ENCODE measurements around the gene LRRC71. TPM values are rescaled to one million over a fixed set of nuclear protein-coding genes. Genes with fewer than 3 reads are reported as not detected.

Gene LRRC71
- total and polyA plus RNA-seq, 2 donors (not counting 1 experiment from before 2014, with no cell fraction given): not detected

GRCh38 chr1:156947127-156947526 is 26.7 kb downstream of the LRRC71 start:
- Histone ChIP-seq H4K20me1 (ENCODE audit: control insufficient read depth, insufficient read depth, low read length, poor library complexity, severe bottlenecking) (no peaks in the 10 kb centered on the region), H3K27ac (ENCODE audit: low read length in 2 of 2) (no peak overlapping the region), H2AFZ (ENCODE audit: insufficient read depth, low read depth, low read length, poor library complexity, severe bottlenecking) (no peak overlapping the region), H3K4me2 (replicated peaks; ENCODE audit: low read depth, low read length, poor library complexity, severe bottlenecking) (no peak overlapping the region), H3K4me3 (ENCODE audit: control extremely low read depth in 1 of 5, extremely low read depth in 1 of 5, insufficient read depth in 1 of 5, low read depth in 2 of 5, low read length in 4 of 5) (no peak overlapping the region), H3K9ac (ENCODE audit: low read length) (no peak overlapping the region), H3K4me1 (ENCODE audit: control insufficient read depth in 2 of 2, insufficient read depth in 2 of 2, low read length in 2 of 2) (no peaks in the 10 kb centered on the region), H3K9me3 (ENCODE audit: control extremely low read depth in 1 of 3, control insufficient read depth in 2 of 3, insufficient read depth in 1 of 3, low read length in 2 of 3) (no peaks in the 10 kb centered on the region), H3K27me3 (replicated peaks in 1 of 4; ENCODE audit: control extremely low read depth in 1 of 4, control insufficient read depth in 3 of 4, insufficient read depth in 4 of 4, low read length in 3 of 4) (no peaks in the 10 kb centered on the region), H3K79me2 (ENCODE audit: control insufficient read depth, insufficient read depth, low read length) (no peaks in the 10 kb centered on the region), H3K36me3 (replicated peaks in 1 of 2; ENCODE audit: control extremely low read depth in 1 of 2, control insufficient read depth in 1 of 2, extremely low read depth in 1 of 2, insufficient read depth in 2 of 2, low read length in 1 of 2) (peaks cover 0 to 3% of the 10 kb centered on the region in 2 experiments)
- 90% methylated on average over 6 of the region's 9 CpGs for WGBS (ENCODE audit: insufficient coverage)
- peaks cover 4% of the 10 kb centered on the region for H3K27me3 Mint-ChIP-seq
- no peak overlapping the region for H3K4me3 Mint-ChIP-seq
- H3K27ac Mint-ChIP-seq: no peak overlapping the region
- H3K4me1 Mint-ChIP-seq: no peaks in the 10 kb centered on the region
- H3K9me3 Mint-ChIP-seq (ENCODE audit: insufficient read depth): no peaks in the 10 kb centered on the region
- ATAC-seq (ENCODE audit: low read depth) (no peak), DNase-seq (no peak)
- ChIA-PET POLR2A (no interaction called here), CTCF (no interaction called here)
- no peak for TF ChIP-seq EZH2 (IDR thresholded peaks at IDR 0.05; ENCODE audit: borderline replicate concordance, insufficient read depth, low read depth, low read length, poor library complexity, severe bottlenecking)
- TF ChIP-seq CTCF (IDR thresholded peaks at IDR 0.05): no peak
- intact Hi-C loops (cut with micrococcal nuclease): loop anchor here (2.0 kb wide), 1 partner anchor 20 kb away; no protein-coding TSS in a partner anchor

- Histone ChIP-seq H3K9ac (ENCODE audit: low read length) (no peak overlapping the region), H3K36me3 (replicated peaks in 1 of 2; ENCODE audit: control extremely low read depth in 1 of 2, control insufficient read depth in 1 of 2, extremely low read depth in 1 of 2, insufficient read depth in 2 of 2, low read length in 1 of 2) (peaks cover 0 to 3% of the 10 kb centered on the region in 2 experiments), H4K20me1 (ENCODE audit: control insufficient read depth, insufficient read depth, low read length, poor library complexity, severe bottlenecking) (no peaks in the 10 kb centered on the region), H3K4me2 (replicated peaks; ENCODE audit: low read depth, low read length, poor library complexity, severe bottlenecking) (no peak overlapping the region), H2AFZ (ENCODE audit: insufficient read depth, low read depth, low read length, poor library complexity, severe bottlenecking) (no peak overlapping the region), H3K4me3 (ENCODE audit: control extremely low read depth in 1 of 5, extremely low read depth in 1 of 5, insufficient read depth in 1 of 5, low read depth in 2 of 5, low read length in 4 of 5) (no peak overlapping the region), H3K79me2 (ENCODE audit: control insufficient read depth, insufficient read depth, low read length) (no peaks in the 10 kb centered on the region), H3K27ac (ENCODE audit: low read length in 2 of 2) (no peak overlapping the region), H3K9me3 (ENCODE audit: control extremely low read depth in 1 of 3, control insufficient read depth in 2 of 3, insufficient read depth in 1 of 3, low read length in 2 of 3) (no peaks in the 10 kb centered on the region), H3K27me3 (replicated peaks in 1 of 4; ENCODE audit: control extremely low read depth in 1 of 4, control insufficient read depth in 3 of 4, insufficient read depth in 4 of 4, low read length in 3 of 4) (no peaks in the 10 kb centered on the region), H3K4me1 (ENCODE audit: control insufficient read depth in 2 of 2, insufficient read depth in 2 of 2, low read length in 2 of 2) (no peaks in the 10 kb centered on the region)
- WGBS (ENCODE audit: insufficient coverage): 93% methylated on average over 16 of the region's 17 CpGs
- ChIA-PET POLR2A (no interaction called here), CTCF (no interaction called here)
- H3K9me3 Mint-ChIP-seq (ENCODE audit: insufficient read depth): no peaks in the 10 kb centered on the region
- DNase-seq (no peak), ATAC-seq (ENCODE audit: low read depth) (no peak)
- peaks cover 4% of the 10 kb centered on the region for H3K27me3 Mint-ChIP-seq
- intact Hi-C loops (cut with micrococcal nuclease): loop anchor here (2.0 kb wide), 1 partner anchor 19 kb away; no protein-coding TSS in a partner anchor
- no peak overlapping the region for H3K27ac Mint-ChIP-seq
- no peak for TF ChIP-seq EZH2 (IDR thresholded peaks at IDR 0.05; ENCODE audit: borderline replicate concordance, insufficient read depth, low read depth, low read length, poor library complexity, severe bottlenecking)
- TF ChIP-seq CTCF (IDR thresholded peaks at IDR 0.05): no peak
- no peak overlapping the region for H3K4me3 Mint-ChIP-seq
- no peaks in the 10 kb centered on the region for H3K4me1 Mint-ChIP-seq
These were observed 27.5 kb downstream of the LRRC71 start for GRCh38 chr1:156947818-156948525.
